IMR-90 (cell line): Measurements from ENCODE around the gene SLC40A1. TPM values are rescaled to one million over a fixed set of nuclear protein-coding genes. Genes with fewer than 3 reads are reported as not detected.

Experiments
- ATAC-seq: fragments of 200-7000 bp; cut with Tn5 transposase; 2 replicates; pipeline ENCODE4 v1.9.1; 2020; ENCODE audit warnings: low read depth, mild to moderate bottlenecking, moderate library complexity
- BruUV-seq: library from RNA; stranded (reverse); fragments of 400-500 nt; replicated peaks from 2 replicates; lab custom pipeline; 2021; lab: Mats Ljungman, UMichigan
- CTCF ChIA-PET: fragments of 300-600 bp; formaldehyde crosslinking; extraction: SDS; loops from one replicate; lab custom pipeline; 2021; ENCODE audit warnings: antibody characterized with exemption; lab: Yijun Ruan, JAX
- POLR2A ChIA-PET: fragments of 300-600 bp; sonication (Branson Sonifier 250); formaldehyde crosslinking; loops from one replicate; lab custom pipeline; 2022; ENCODE audit warnings: antibody characterized with exemption; ENCODE audit not compliant: unreplicated experiment; lab: Charles Lee
- DNase-seq: peaks from one replicate; pipeline ENCODE4 v3.0.0; 2013
- H2AFZ ChIP-seq: replicated peaks from 2 replicates; pipeline ENCODE3; 2013; ENCODE audit warnings: low read length, mild to moderate bottlenecking; ENCODE audit not compliant: poor library complexity
- H2AK5ac ChIP-seq: 2 replicates; pipeline ENCODE4 v1.6.1; 2013; ENCODE audit warnings: low read depth, low read length, inconsistent platforms
- H2AK9ac ChIP-seq: replicated peaks from 2 replicates; pipeline ENCODE3; 2013; ENCODE audit warnings: mild to moderate bottlenecking, low read depth, low read length, moderate library complexity; ENCODE audit not compliant: poor library complexity
- H2BK120ac ChIP-seq: 2 replicates; pipeline ENCODE4 v1.6.1; 2013; ENCODE audit warnings: low read depth, low read length, inconsistent platforms
- H2BK15ac ChIP-seq: 3 replicates; pipeline ENCODE4 v1.6.1; 2013; ENCODE audit warnings: low read depth, low read length, inconsistent platforms
- H2BK20ac ChIP-seq: 2 replicates; pipeline ENCODE4 v1.6.1; 2013; ENCODE audit warnings: low read depth, mild to moderate bottlenecking, inconsistent platforms, low read length, moderate library complexity
- H2BK5ac ChIP-seq: 2 replicates; pipeline ENCODE4 v1.6.1; 2013; ENCODE audit warnings: mild to moderate bottlenecking, low read depth, low read length, inconsistent platforms; ENCODE audit not compliant: poor library complexity, severe bottlenecking
- H3K14ac ChIP-seq: replicated peaks from 2 replicates; pipeline ENCODE4 v1.6.1; 2013; ENCODE audit warnings: low read depth, low read length, inconsistent platforms
- H3K18ac ChIP-seq: 2 replicates; pipeline ENCODE4 v1.6.1; 2013; ENCODE audit warnings: low read depth, low read length, control low read depth
- H3K23ac ChIP-seq: 2 replicates; pipeline ENCODE4 v1.6.1; 2013; ENCODE audit warnings: low read depth, low read length, inconsistent platforms
- H3K27ac ChIP-seq: 2 replicates; pipeline ENCODE4 v1.5.1; 2013; ENCODE audit warnings: mild to moderate bottlenecking, control low read depth, low read length; ENCODE audit not compliant: insufficient read depth
- H3K27me3 ChIP-seq: 2 replicates; pipeline ENCODE4 v1.6.1; 2013; ENCODE audit warnings: low read length; ENCODE audit not compliant: control insufficient read depth, insufficient read depth
- H3K36me3 ChIP-seq: 2 replicates; pipeline ENCODE4 v1.6.1; 2013; ENCODE audit warnings: low read length, mixed read lengths; ENCODE audit not compliant: control insufficient read depth, insufficient read depth
- H3K4ac ChIP-seq: 2 replicates; pipeline ENCODE4 v1.6.1; 2013; ENCODE audit warnings: low read depth, low read length, inconsistent platforms
- H3K4me1 ChIP-seq: 2 replicates; pipeline ENCODE4 v1.6.1; 2013; ENCODE audit warnings: low read length, mixed read lengths; ENCODE audit not compliant: control insufficient read depth, insufficient read depth
- H3K4me2 ChIP-seq: 2 replicates; pipeline ENCODE4 v1.6.1; 2013; ENCODE audit warnings: low read depth, mild to moderate bottlenecking, control low read depth, low read length, moderate library complexity
- H3K4me3 ChIP-seq: 2 replicates; pipeline ENCODE4 v1.5.1; 2013; ENCODE audit warnings: low read depth, mild to moderate bottlenecking, control low read depth, low read length, moderate library complexity; ENCODE audit not compliant: insufficient read depth
- H3K56ac ChIP-seq: 2 replicates; pipeline ENCODE4 v1.6.1; 2013; ENCODE audit warnings: low read length, inconsistent platforms; ENCODE audit not compliant: insufficient read depth; ENCODE audit errors: extremely low read depth
- H3K79me1 ChIP-seq, 2 experiments: 2 replicates each; pipeline ENCODE4 v1.6.1; 2013; ENCODE audit warnings: low read length in 2 of 2, inconsistent platforms in 1 of 2, low read depth in 1 of 2
- H3K9ac ChIP-seq: 2 replicates; pipeline ENCODE4 v1.6.1; 2013; ENCODE audit warnings: low read depth, low read length, control low read depth
- H3K9me1 ChIP-seq: 2 replicates; pipeline ENCODE4 v1.6.1; 2013; ENCODE audit warnings: low read length, inconsistent platforms; ENCODE audit not compliant: insufficient read depth
- H3K9me3 ChIP-seq: 2 replicates; pipeline ENCODE4 v1.6.1; 2013; ENCODE audit warnings: low read length; ENCODE audit not compliant: control insufficient read depth, insufficient read depth
- H4K20me1 ChIP-seq: 2 replicates; pipeline ENCODE4 v1.6.1; 2013; ENCODE audit warnings: low read length, inconsistent platforms; ENCODE audit not compliant: insufficient read depth
- H4K5ac ChIP-seq: 2 replicates; pipeline ENCODE4 v1.6.1; 2013; ENCODE audit warnings: mild to moderate bottlenecking, low read depth, low read length, control low read depth
- H4K8ac ChIP-seq, 2 experiments: 2 replicates each; pipeline ENCODE4 v1.6.1; 2013; ENCODE audit warnings: low read depth in 2 of 2, low read length in 2 of 2, control low read depth in 1 of 2, inconsistent platforms in 1 of 2
- H4K91ac ChIP-seq: 2 replicates; pipeline ENCODE4 v1.6.1; 2013; ENCODE audit warnings: low read depth, low read length, inconsistent platforms; ENCODE audit not compliant: insufficient read depth
- BHLHE40 ChIP-seq: fragments of 150-350 bp; IDR thresholded peaks from 2 replicates; pipeline ENCODE4 v1.6.1; 2016; ENCODE audit warnings: mild to moderate bottlenecking, low read depth, low read length
- CEBPB ChIP-seq: IDR thresholded peaks from 2 replicates; pipeline ENCODE4 v1.6.1; 2012; ENCODE audit warnings: low read depth, low read length, improper control_type of control experiment
- CHD1 ChIP-seq: IDR thresholded peaks from 2 replicates; pipeline ENCODE4 v1.6.1; 2012; ENCODE audit warnings: low read depth, low read length, improper control_type of control experiment
- FOS ChIP-seq: fragments of 150-350 bp; IDR thresholded peaks from 2 replicates; pipeline ENCODE4 v1.6.1; 2016; ENCODE audit warnings: low read depth, low read length
- MAFK ChIP-seq: IDR thresholded peaks from 2 replicates; pipeline ENCODE4 v1.6.1; 2012; ENCODE audit warnings: low read depth, low read length, improper control_type of control experiment
- MAZ ChIP-seq: IDR thresholded peaks from 2 replicates; pipeline ENCODE4 v1.6.1; 2012; ENCODE audit warnings: low read depth, mild to moderate bottlenecking, low read length, improper control_type of control experiment, moderate library complexity, borderline replicate concordance
- MXI1 ChIP-seq: IDR thresholded peaks from 2 replicates; pipeline ENCODE4 v1.6.1; 2012; ENCODE audit warnings: low read depth, mild to moderate bottlenecking, low read length, moderate library complexity, borderline replicate concordance
- NFE2L2 ChIP-seq: fragments of 150-350 bp; IDR thresholded peaks from 2 replicates; pipeline ENCODE4 v1.6.1; 2016; ENCODE audit warnings: low read depth, mild to moderate bottlenecking, low read length
- POLR2A ChIP-seq: IDR thresholded peaks from 2 replicates; pipeline ENCODE4 v1.6.1; 2012; ENCODE audit warnings: mild to moderate bottlenecking, low read depth, low read length
- RAD21 ChIP-seq: IDR thresholded peaks from 2 replicates; pipeline ENCODE4 v1.6.1; 2012; ENCODE audit warnings: low read length, improper control_type of control experiment
- RCOR1 ChIP-seq: IDR thresholded peaks from 2 replicates; pipeline ENCODE4 v1.6.1; 2012; ENCODE audit warnings: mild to moderate bottlenecking, low read length, improper control_type of control experiment; ENCODE audit not compliant: insufficient replicate concordance
- RFX5 ChIP-seq: IDR thresholded peaks from 2 replicates; pipeline ENCODE4 v1.8.0; 2012; ENCODE audit warnings: low read depth, mild to moderate bottlenecking, low read length, moderate library complexity
- SMC3 ChIP-seq: fragments of 150-350 bp; IDR thresholded peaks from 2 replicates; pipeline ENCODE4 v1.6.1; 2016; ENCODE audit warnings: low read depth, mild to moderate bottlenecking, antibody characterized with exemption, low read length, moderate library complexity
- WGBS, 2 experiments: methylation state at CpG; one replicate each; pipeline versions ENCODE4 v1.1.5 to v1.1.7; 2013; ENCODE audit warnings: missing lambda C conversion rate in 2 of 2; ENCODE audit not compliant: insufficient read length in 1 of 2; ENCODE audit errors: extremely low coverage in 2 of 2; 5-methylcytosine and 5-hydroxymethylcytosine counted together
- dilution Hi-C: fragments of 300-500 bp; cut with HindIII; formaldehyde crosslinking; loops from one replicate; pipeline ENCODE4 v1.14.3; 2018; ENCODE audit warnings: low sequenced_read_pairs; ENCODE audit not compliant: unreplicated experiment
- in situ Hi-C: fragments of 300-500 bp; cut with MboI; formaldehyde crosslinking; loops from 3 replicates; pipeline ENCODE4 v1.14.3; 2019; ENCODE audit warnings: low sequenced_read_pairs, inconsistent platforms, mixed read lengths
- intact Hi-C: fragments of 100-400 bp; cut with micrococcal nuclease; formaldehyde crosslinking; loops from 2 replicates; pipeline ENCODE4 v1.10.0; 2022
- polyA plus RNA-seq, 3 experiments: library from polyadenylated mRNA; depleted of rRNA; stranded (reverse); fragments of >200 nt; gene quantifications; 2 replicates each; pipeline ENCODE4 v1.2.3, GENCODE V29; 2012; ENCODE audit warnings: low replicate concordance in 1 of 3
- total RNA-seq: library from RNA; depleted of rRNA; stranded (reverse); fragments of >200 nt; gene quantifications from 2 replicates; pipeline ENCODE4 v1.2.3, GENCODE V29; 2012
- TF ChIP-seq, protein P1 (sequence below): fragments of 150-350 bp; IDR thresholded peaks from 2 replicates; pipeline ENCODE4 v1.6.1; 2017; ENCODE audit warnings: mild to moderate bottlenecking, antibody characterized with exemption, low read length, low read depth
- TF ChIP-seq, protein P2 (sequence below): fragments of 150-350 bp; IDR thresholded peaks from 2 replicates; pipeline ENCODE4 v1.6.1; 2016; ENCODE audit warnings: low read depth, mild to moderate bottlenecking, low read length, moderate library complexity, borderline replicate concordance
- TF ChIP-seq, protein P3 (sequence below): conservative IDR thresholded peaks from 2 replicates; pipeline ENCODE4 v1.5.1; 2012; ENCODE audit warnings: mild to moderate bottlenecking, low read depth, low read length, improper control_type of control experiment

SLC40A1 gene
- total and polyA plus RNA-seq, 2 of the 4 experiments (the other 2 are of a cell fraction) = 1.5 to 5.0 TPM

DNA sequence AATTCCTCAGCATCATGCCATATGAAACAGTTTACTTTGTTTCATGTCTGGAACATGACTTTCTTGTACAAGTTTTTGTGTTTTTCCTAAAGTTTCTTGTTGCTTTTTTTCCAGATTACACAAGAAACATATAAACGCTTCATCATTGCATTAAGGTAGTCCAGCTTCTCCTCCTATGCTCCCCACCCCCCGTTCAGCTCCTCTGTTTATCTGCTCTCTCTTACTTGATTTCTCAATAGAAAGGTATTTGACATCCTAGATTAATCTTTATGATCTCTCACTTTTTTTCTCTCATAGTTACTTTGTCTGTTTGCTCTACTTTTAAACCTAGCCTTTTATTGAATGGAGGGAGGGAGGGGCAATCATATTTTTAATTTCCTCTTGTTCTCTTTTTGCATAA is 25.4 kb downstream of the SLC40A1 start:
- no peak for ATAC-seq
- peak; percentile 28 for DNase-seq
- H2BK120ac ChIP-seq = no peak overlapping the region

More for the DNA sequence above, 25.4 kb downstream of the SLC40A1 start:
- Histone ChIP-seq H3K9ac (no peak overlapping the region), H4K20me1 (no peaks in the 10 kb centered on the region), H2AFZ (no peak overlapping the region), H3K14ac (no peak overlapping the region), H3K27ac (no peak overlapping the region), H2AK9ac (no peak overlapping the region), H3K4me3 (no peak overlapping the region), H2BK20ac (no peak overlapping the region), H4K5ac (no peak overlapping the region; the same call in 1 of the 2 replicates), H4K8ac (no peak overlapping the region), H3K9me3 (no peaks in the 10 kb centered on the region), H2BK5ac (no peak overlapping the region), H3K4ac (no peak overlapping the region), H4K91ac (no peak overlapping the region), H3K18ac (no peak overlapping the region), H2AK5ac (no peak overlapping the region), H3K9me1 (no peaks in the 10 kb centered on the region; the same call in 1 of the 2 replicates), H3K4me2 (peak overlapping the region; percentile 21), H3K79me1 (no peaks in the 10 kb centered on the region), H3K56ac (no peak overlapping the region), H3K36me3 (no peaks in the 10 kb centered on the region), H3K4me1 (peaks cover 4% of the 10 kb centered on the region; the same call in 1 of the 2 replicates), H3K23ac (no peak overlapping the region), H2BK15ac (no peak overlapping the region), H3K27me3 (no peaks in the 10 kb centered on the region)
- intact Hi-C loops = loop anchor here (5.0 kb wide), 1 partner anchor 88 kb away; no protein-coding TSS in a partner anchor
- TF ChIP-seq FOS (no peak), CEBPB (no peak), POLR2A (no peak), MXI1 (no peak), RCOR1 (no peak), MAZ (no peak), NFE2L2 (no peak), MAFK (no peak), RAD21 (no peak), RFX5 (no peak), CHD1 (no peak), SMC3 (no peak), BHLHE40 (no peak)
- TF ChIP-seq, protein P1, sequence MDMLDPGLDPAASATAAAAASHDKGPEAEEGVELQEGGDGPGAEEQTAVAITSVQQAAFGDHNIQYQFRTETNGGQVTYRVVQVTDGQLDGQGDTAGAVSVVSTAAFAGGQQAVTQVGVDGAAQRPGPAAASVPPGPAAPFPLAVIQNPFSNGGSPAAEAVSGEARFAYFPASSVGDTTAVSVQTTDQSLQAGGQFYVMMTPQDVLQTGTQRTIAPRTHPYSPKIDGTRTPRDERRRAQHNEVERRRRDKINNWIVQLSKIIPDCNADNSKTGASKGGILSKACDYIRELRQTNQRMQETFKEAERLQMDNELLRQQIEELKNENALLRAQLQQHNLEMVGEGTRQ = no peak
- TF ChIP-seq, protein P2, sequence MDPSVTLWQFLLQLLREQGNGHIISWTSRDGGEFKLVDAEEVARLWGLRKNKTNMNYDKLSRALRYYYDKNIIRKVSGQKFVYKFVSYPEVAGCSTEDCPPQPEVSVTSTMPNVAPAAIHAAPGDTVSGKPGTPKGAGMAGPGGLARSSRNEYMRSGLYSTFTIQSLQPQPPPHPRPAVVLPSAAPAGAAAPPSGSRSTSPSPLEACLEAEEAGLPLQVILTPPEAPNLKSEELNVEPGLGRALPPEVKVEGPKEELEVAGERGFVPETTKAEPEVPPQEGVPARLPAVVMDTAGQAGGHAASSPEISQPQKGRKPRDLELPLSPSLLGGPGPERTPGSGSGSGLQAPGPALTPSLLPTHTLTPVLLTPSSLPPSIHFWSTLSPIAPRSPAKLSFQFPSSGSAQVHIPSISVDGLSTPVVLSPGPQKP = no peak
- TF ChIP-seq, protein P3, sequence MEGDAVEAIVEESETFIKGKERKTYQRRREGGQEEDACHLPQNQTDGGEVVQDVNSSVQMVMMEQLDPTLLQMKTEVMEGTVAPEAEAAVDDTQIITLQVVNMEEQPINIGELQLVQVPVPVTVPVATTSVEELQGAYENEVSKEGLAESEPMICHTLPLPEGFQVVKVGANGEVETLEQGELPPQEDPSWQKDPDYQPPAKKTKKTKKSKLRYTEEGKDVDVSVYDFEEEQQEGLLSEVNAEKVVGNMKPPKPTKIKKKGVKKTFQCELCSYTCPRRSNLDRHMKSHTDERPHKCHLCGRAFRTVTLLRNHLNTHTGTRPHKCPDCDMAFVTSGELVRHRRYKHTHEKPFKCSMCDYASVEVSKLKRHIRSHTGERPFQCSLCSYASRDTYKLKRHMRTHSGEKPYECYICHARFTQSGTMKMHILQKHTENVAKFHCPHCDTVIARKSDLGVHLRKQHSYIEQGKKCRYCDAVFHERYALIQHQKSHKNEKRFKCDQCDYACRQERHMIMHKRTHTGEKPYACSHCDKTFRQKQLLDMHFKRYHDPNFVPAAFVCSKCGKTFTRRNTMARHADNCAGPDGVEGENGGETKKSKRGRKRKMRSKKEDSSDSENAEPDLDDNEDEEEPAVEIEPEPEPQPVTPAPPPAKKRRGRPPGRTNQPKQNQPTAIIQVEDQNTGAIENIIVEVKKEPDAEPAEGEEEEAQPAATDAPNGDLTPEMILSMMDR = no peak
- dilution Hi-C loops = no loop called here
- no CpG with 5 or more reads among the region's 2 CpGs for WGBS, 2 experiments
- in situ Hi-C loops = no loop called here
- POLR2A ChIA-PET = no interaction called here
- no TSS peak for BruUV-seq
- CTCF ChIA-PET = no interaction called here
